ENCODE results near the gene TLE3.

Gene TLE3

DNA sequence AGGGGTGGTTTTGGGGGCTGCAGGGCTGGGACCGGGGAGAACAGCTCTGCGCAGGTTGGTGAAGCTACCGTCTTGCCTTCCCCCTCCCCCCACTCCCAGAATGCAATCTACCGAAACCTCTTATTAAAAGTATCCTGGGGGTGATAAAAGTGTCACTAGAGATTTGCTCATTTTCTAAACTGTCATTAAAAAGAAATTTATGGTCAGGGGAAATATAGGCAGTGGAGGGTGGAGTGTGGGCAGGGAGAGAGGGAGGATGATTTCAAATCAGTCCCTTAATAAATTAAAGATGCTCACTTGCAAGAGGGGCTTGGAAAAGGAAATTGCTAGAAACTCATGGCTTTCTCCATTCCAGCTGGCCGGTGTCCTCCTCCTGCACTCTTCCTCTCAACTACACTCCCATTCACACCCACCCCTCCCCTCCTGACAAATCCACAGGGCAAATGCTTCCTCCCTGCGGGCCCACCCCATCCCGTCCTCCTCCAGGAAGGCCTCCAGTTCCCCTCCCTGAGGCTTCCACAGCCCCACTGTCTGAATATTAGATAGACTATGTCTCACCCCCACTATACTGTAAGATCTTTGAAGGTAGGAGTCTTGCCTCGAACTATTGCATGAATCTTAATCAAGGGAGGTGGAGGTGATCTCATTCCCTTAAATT lies 83.9 kb downstream of the TLE3 start:
- Histone ChIP-seq H3K36me3 (ENCODE audit: insufficient read depth, low read length) (no peaks in the 10 kb centered on the region), H3K4me1 (ENCODE audit: insufficient read depth, low read length) (peaks cover 12% of the 10 kb centered on the region; the same call in 1 of the 2 replicates), H3K9me3 (ENCODE audit: control insufficient read depth, insufficient read depth, low read length) (no peaks in the 10 kb centered on the region), H3K9ac (ENCODE audit: low read depth, low read length) (no peak overlapping the region)

DNA sequence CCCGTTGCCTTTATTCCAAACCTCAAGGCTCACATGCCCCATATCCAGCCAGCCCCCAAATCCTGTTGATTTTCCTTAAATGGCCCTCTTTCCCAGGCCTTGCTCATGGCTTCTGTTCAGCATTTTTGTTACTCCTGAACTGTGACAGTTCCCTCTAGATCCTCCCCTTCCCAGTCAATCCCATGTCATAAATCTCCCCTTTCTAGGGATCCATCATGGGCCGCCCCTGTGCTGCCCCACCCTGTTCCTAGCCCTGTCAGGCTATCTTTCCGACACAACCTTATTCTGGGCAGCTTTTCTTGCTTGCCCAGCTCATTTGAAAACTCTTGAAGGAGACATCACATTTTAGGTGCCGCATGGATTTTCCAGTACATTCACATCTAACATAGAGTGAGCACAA lies 84.8 kb downstream of the TLE3 start:
- H3K9me3 ChIP-seq (ENCODE audit: control insufficient read depth, insufficient read depth, low read length), result no peaks in the 10 kb centered on the region
- H3K4me1 ChIP-seq (ENCODE audit: insufficient read depth, low read length), result peaks cover 12% of the 10 kb centered on the region; the same call in 1 of the 2 replicates
- H3K9ac ChIP-seq (ENCODE audit: low read depth, low read length), result no peak overlapping the region
- no peaks in the 10 kb centered on the region for H3K36me3 ChIP-seq (ENCODE audit: insufficient read depth, low read length)

DNA sequence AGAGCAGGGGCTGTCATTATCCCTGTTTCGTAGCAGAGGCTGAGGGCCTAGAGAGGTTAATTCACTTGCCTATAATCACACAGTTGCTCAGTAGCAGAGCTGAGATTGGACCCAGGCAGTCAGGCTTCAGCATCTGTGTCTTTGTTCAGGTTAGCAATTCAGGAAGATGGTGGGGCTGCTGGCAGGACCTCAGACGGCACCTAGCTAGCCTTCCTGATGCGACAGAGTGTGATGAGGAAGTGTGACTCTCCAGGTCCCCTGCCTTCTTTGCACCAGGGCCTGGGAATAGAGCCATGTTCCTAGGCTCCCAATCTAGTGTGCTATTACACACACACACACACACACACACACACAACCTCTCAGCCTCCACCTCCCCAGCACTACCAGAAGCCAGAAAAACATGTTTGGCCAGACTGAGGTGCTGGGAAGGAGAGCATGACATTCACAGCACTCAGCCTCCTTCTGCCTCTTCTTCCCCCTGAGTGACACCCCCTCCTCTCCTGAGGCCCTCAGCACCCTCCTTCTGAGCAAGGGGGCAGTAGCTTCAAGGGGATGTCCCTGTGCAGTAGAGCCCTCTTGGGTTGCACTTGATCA lies 88.9 kb downstream of the TLE3 start:
- no peaks in the 10 kb centered on the region for H3K9me3 ChIP-seq (ENCODE audit: control insufficient read depth, insufficient read depth, low read length)
- H3K4me1 ChIP-seq (ENCODE audit: insufficient read depth, low read length), result no peaks in the 10 kb centered on the region
- H3K36me3 ChIP-seq (ENCODE audit: insufficient read depth, low read length), result no peaks in the 10 kb centered on the region
- no peak overlapping the region for H3K9ac ChIP-seq (ENCODE audit: low read depth, low read length)

DNA sequence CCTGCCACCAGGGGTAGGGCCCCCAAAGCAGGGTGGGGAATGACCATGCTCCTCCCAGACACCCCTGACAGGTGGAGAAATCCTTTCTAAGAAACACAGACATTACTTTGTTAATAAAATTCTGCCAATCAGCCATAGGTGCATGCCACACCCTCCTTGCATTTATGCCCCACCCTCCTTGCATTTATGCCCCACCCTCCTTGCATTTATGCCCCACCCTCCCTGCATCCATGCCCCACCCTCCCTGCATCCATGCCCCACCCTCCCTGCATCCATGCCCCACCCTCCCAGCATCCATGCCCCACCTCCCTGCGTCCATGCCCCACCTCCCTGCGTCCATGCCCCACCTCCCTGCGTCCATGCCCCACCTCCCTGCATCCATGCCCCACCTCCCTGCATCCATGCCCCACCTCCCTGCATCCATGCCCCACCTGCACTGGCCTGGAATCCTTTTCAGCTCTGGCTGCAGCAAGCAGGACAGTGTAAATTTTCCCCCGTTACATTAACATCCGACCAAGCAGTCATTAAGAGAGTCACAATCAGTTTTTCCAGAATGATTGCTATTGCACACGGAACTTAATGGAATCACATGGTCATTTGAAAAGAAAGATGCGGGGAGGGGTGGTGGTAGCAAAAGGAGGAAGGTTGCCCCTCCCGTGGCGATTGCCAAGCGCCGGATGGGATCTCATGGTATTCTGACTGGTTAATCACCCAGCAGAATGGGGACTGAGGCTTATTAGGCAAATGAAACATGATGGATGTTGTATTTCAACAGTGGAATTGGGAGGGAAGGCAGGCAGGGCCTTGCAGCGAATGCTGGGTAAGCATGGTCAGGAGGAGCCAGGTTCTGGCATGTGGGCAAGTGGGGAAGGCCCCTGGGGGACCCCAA lies 91.2 kb downstream of the TLE3 start:
- Histone ChIP-seq H3K36me3 (ENCODE audit: insufficient read depth, low read length) (no peaks in the 10 kb centered on the region), H3K4me1 (ENCODE audit: insufficient read depth, low read length) (no peaks in the 10 kb centered on the region), H3K9me3 (ENCODE audit: control insufficient read depth, insufficient read depth, low read length) (no peaks in the 10 kb centered on the region), H3K9ac (ENCODE audit: low read depth, low read length) (no peak overlapping the region)

DNA sequence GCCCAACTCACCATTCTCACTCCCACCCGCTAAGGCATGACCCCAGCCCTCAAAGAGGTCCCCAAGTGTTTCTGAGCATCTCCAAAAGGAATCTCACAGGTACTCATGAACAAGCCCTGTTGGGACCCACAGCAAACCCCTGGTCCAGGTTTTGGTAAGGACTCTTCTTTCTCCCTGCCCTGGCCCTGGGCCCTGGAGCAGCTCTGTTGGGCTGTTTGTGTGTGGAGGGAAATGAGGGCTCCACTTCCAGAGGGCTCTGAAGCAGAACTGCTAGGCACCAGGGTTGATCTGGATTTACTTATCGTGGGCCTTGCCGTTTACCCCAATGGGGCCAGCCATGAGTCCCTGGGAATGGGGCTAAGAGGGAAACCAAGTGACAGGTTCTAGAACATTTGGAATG lies 92.9 kb downstream of the TLE3 start:
- no peaks in the 10 kb centered on the region for H3K36me3 ChIP-seq (ENCODE audit: insufficient read depth, low read length)
- no peaks in the 10 kb centered on the region for H3K9me3 ChIP-seq (ENCODE audit: control insufficient read depth, insufficient read depth, low read length)
- no peak overlapping the region for H3K9ac ChIP-seq (ENCODE audit: low read depth, low read length)
- no peaks in the 10 kb centered on the region for H3K4me1 ChIP-seq (ENCODE audit: insufficient read depth, low read length)

DNA sequence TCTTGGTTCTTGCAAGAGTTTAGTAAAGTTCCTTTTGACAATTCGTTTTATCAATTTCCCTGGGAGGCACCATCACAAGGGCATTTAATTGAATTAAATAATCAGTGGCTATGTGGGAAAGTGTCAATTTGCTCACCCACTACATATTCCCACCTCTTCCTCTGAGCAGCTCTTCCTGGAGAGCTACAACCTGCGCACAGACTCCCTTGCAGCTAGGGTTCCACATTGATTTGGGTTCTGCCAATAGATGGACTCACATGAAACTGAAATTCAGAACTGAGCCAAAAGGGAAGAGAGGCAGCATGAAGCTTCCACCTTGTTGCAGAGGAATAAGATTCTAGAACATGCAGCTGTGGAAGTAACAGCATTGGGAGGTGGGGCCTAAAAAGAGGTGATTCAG lies 94.8 kb downstream of the TLE3 start:
- H3K4me1 ChIP-seq (ENCODE audit: insufficient read depth, low read length), result no peaks in the 10 kb centered on the region
- no peaks in the 10 kb centered on the region for H3K9me3 ChIP-seq (ENCODE audit: control insufficient read depth, insufficient read depth, low read length)
- H3K9ac ChIP-seq (ENCODE audit: low read depth, low read length), result no peak overlapping the region
- no peaks in the 10 kb centered on the region for H3K36me3 ChIP-seq (ENCODE audit: insufficient read depth, low read length)

DNA sequence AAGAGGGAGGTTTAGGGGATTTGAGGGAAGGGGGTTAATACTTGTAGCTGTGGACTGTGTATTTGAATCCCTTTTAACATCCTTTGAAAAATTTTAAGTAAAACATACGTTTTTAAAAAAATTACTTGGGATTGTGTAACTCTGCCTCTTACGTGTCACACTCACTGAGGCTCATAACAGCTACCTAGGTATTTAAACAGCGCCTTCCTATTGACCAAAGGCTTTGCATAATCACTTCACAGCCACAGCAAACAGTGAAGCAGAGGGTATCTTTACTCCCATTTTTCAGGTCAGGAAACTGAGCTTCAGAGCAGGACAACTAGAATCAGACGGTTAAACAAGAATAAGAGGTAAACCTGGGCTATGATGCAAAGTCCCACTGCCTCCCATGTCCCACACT lies 95.9 kb downstream of the TLE3 start:
- Histone ChIP-seq H3K36me3 (ENCODE audit: insufficient read depth, low read length) (no peaks in the 10 kb centered on the region), H3K9ac (ENCODE audit: low read depth, low read length) (no peak overlapping the region), H3K9me3 (ENCODE audit: control insufficient read depth, insufficient read depth, low read length) (no peaks in the 10 kb centered on the region), H3K4me1 (ENCODE audit: insufficient read depth, low read length) (no peaks in the 10 kb centered on the region)

DNA sequence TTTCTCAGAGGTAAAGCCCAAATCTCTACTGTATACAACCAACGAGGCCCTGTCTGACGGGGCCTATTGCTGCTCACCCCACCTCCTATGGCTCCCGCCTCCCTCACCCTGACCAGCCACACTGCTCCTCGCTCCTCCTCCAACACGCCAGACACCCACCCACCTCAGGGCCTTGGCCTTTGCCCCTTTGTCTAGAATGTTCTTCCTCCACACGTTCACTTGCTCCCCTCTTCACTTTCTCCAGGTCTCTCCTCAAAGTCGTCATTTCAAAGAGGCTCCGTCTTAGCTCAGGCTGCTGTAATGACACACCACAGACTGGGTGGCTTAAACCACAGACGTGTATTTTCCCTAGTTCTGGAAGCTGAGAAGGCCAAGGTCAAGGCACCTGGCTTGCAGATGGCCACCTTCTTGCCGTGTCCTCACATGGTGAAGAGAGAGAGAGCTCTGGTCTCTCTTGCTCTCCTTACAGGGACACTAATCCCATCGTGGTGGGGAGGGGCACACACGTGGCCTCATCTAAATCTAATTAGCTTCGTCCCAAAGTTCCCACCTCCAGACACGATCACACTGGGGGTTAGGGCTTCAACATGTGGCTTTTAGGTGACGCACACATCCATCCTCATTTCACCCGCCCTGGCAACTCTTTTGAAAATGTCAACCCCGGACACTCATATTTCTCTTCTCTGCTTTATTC lies 98.2 kb downstream of the TLE3 start:
- H3K9ac ChIP-seq (ENCODE audit: low read depth, low read length), result no peak overlapping the region
- H3K9me3 ChIP-seq (ENCODE audit: control insufficient read depth, insufficient read depth, low read length), result no peaks in the 10 kb centered on the region
- H3K4me1 ChIP-seq (ENCODE audit: insufficient read depth, low read length), result no peaks in the 10 kb centered on the region
- H3K36me3 ChIP-seq (ENCODE audit: insufficient read depth, low read length), result no peaks in the 10 kb centered on the region

DNA sequence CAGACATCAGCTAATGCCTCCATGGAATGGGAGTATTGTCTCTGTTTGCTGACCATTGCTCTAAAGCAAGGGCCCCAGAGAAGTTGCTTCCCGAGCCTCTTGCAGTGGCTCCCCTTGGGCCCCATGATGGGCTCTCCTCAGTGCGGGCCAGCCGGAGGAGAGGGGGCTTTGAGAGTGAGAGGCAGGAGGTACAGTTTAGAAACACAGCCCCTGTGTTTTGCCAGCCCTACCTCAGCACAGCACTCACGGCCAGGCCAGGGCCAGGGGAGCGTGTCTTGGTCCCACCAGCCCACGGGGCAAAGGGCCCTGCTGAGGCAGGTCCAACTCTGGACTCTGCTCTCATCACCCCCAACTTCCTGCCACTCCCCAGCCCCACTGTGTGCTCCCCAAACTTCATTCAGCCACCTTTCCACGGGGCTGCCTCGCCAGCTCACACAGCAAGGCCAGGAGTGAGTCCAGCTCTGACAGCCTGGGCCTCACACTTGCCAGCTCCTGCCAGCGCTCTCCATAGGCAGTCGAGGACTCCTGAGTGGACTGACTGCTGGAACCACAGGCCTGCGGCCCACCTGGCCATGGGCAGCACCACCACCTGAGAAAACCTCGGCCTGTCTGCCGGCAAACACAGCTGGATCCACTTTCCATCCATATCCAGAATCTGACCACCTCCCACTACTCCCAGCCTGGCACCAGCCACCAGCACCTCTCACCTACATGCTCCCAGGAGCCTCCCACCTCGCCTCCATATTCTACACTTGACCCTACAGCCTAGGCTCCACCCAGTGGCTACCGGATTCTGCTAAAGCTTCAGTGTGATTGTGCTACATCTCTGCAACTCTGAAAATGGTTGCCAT lies 99.0 kb downstream of the TLE3 start:
- Histone ChIP-seq H3K4me1 (ENCODE audit: insufficient read depth, low read length) (no peaks in the 10 kb centered on the region), H3K9me3 (ENCODE audit: control insufficient read depth, insufficient read depth, low read length) (no peaks in the 10 kb centered on the region), H3K9ac (ENCODE audit: low read depth, low read length) (no peak overlapping the region), H3K36me3 (ENCODE audit: insufficient read depth, low read length) (no peaks in the 10 kb centered on the region)

DNA sequence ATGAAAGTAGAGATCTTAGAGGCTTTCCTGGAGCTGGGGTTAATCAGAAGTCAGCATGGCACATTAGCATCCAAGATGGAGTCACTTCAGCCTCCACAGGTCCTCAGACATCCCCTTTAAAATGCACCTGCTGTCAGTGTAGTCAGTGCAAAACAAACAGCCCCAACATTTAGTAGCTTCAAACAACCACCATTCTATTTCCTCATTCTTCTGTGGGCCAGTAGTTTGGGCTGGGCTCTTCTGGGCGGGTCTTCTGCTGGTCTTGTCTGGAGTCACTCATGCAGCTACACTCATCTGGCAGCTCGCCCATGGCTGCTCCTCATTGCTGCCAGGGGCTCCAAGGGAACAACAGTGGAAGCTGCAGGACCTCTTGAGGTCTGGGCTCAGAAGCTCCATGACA lies 99.9 kb downstream of the TLE3 start:
- Histone ChIP-seq H3K4me1 (ENCODE audit: insufficient read depth, low read length) (no peaks in the 10 kb centered on the region), H3K36me3 (ENCODE audit: insufficient read depth, low read length) (no peaks in the 10 kb centered on the region), H3K9ac (ENCODE audit: low read depth, low read length) (no peak overlapping the region), H3K9me3 (ENCODE audit: control insufficient read depth, insufficient read depth, low read length) (no peaks in the 10 kb centered on the region)
